GM23338 (cell line): ENCODE data around the gene DYRK4. TPM values are rescaled to one million over a fixed set of nuclear protein-coding genes. Genes with fewer than 3 reads are reported as not detected.

Source experiments
- ATAC-seq: fragments of 200-7000 bp; cut with Tn5 transposase; 3 replicates; pipeline ENCODE4 v1.9.1; 2020
- DNase-seq: peaks from one replicate; pipeline ENCODE4 v3.0.0-alpha.2; 2015; ENCODE audit warnings: low spot score
- H2AFZ ChIP-seq: fragments of 200-600 bp; sonication (generic); 2 replicates; pipeline ENCODE4 v1.8.0; 2016; ENCODE audit warnings: antibody characterized with exemption, mild to moderate bottlenecking, moderate library complexity
- H3F3A ChIP-seq: fragments of 200-600 bp; sonication (generic); replicated peaks from 2 replicates; pipeline ENCODE4 v1.8.0; 2017; ENCODE audit warnings: antibody characterized with exemption, mixed run types, low read depth
- H3K27ac ChIP-seq: fragments of 200-600 bp; sonication (generic); 2 replicates; pipeline ENCODE4 v1.6.1; 2016; ENCODE audit warnings: low read depth
- H3K27me3 ChIP-seq: fragments of 200-600 bp; sonication (generic); 2 replicates; pipeline ENCODE4 v1.8.0; 2016; ENCODE audit warnings: mild to moderate bottlenecking, mixed run types, moderate library complexity; ENCODE audit not compliant: insufficient read depth
- H3K36me3 ChIP-seq: fragments of 200-600 bp; sonication (generic); 2 replicates; pipeline ENCODE4 v1.8.0; 2016; ENCODE audit warnings: mild to moderate bottlenecking; ENCODE audit not compliant: insufficient read depth
- H3K4me1 ChIP-seq: fragments of 200-600 bp; sonication (generic); 2 replicates; pipeline ENCODE4 v1.8.0; 2016; ENCODE audit warnings: mild to moderate bottlenecking, moderate library complexity; ENCODE audit not compliant: insufficient read depth
- H3K4me2 ChIP-seq: fragments of 200-600 bp; sonication (generic); 2 replicates; pipeline ENCODE4 v1.7.1; 2017; ENCODE audit warnings: mixed run types
- H3K4me3 ChIP-seq: fragments of 200-600 bp; sonication (generic); 2 replicates; pipeline ENCODE4 v1.6.1; 2016; ENCODE audit warnings: mixed run types
- H3K79me2 ChIP-seq: fragments of 200-600 bp; sonication (generic); replicated peaks from 2 replicates; pipeline ENCODE4 v1.8.0; 2017; ENCODE audit warnings: mild to moderate bottlenecking; ENCODE audit not compliant: insufficient read depth
- H3K9me2 ChIP-seq: fragments of 200-600 bp; sonication (generic); 2 replicates; pipeline ENCODE4 v1.8.0; 2017; ENCODE audit not compliant: insufficient read depth
- H4K20me1 ChIP-seq: fragments of 200-600 bp; sonication (generic); replicated peaks from 2 replicates; pipeline ENCODE4 v1.8.0; 2017; ENCODE audit warnings: mild to moderate bottlenecking; ENCODE audit not compliant: insufficient read depth
- H3K27ac Mint-ChIP-seq: 2 replicates; pipeline ENCODE4 v1.8.0; 2020; ENCODE audit warnings: inconsistent platforms, mild to moderate bottlenecking, moderate library complexity, mixed read lengths
- H3K27me3 Mint-ChIP-seq: 3 replicates; pipeline ENCODE4 v1.8.0; 2022; ENCODE audit warnings: low read depth, mild to moderate bottlenecking, moderate library complexity, mixed read lengths, inconsistent platforms; ENCODE audit not compliant: insufficient read depth, poor library complexity
- H3K36me3 Mint-ChIP-seq: 3 replicates; pipeline ENCODE4 v1.8.0; 2021; ENCODE audit warnings: low read depth, mild to moderate bottlenecking, inconsistent platforms, moderate library complexity, mixed read lengths
- H3K4me1 Mint-ChIP-seq: 3 replicates; pipeline ENCODE4 v1.8.0; 2020; ENCODE audit warnings: mild to moderate bottlenecking, inconsistent platforms, mixed read lengths
- H3K4me3 Mint-ChIP-seq: 3 replicates; pipeline ENCODE4 v1.8.0; 2021; ENCODE audit warnings: moderate library complexity, mild to moderate bottlenecking, inconsistent platforms, mixed read lengths
- H3K9me3 Mint-ChIP-seq: 3 replicates; pipeline ENCODE4 v1.8.0; 2020; ENCODE audit warnings: moderate library complexity, mild to moderate bottlenecking, inconsistent platforms, mixed read lengths
- CREB1 ChIP-seq: fragments of 250-450 bp; sonication (Bioruptor Pico); IDR thresholded peaks from 2 replicates; pipeline ENCODE4 v1.5.0; 2020; ENCODE audit warnings: low read depth, mild to moderate bottlenecking, moderate library complexity
- EZH2phosphoT487 ChIP-seq: fragments of 200-600 bp; sonication (generic); IDR thresholded peaks from one replicate; pipeline ENCODE4 v1.8.1; 2018; ENCODE audit warnings: antibody characterized with exemption; ENCODE audit not compliant: unreplicated experiment
- JUNB ChIP-seq: IDR thresholded peaks from one replicate; pipeline ENCODE4 v1.6.1; 2016; ENCODE audit warnings: antibody characterized with exemption; ENCODE audit not compliant: unreplicated experiment
- ZNF114 ChIP-seq: fragments of 250-450 bp; sonication (Bioruptor Pico); IDR thresholded peaks from 2 replicates; pipeline ENCODE4 v1.5.0; 2020; ENCODE audit warnings: mild to moderate bottlenecking, moderate library complexity
- ZNF331 ChIP-seq: fragments of 250-450 bp; sonication (Bioruptor Pico); IDR thresholded peaks from 2 replicates; pipeline ENCODE4 v1.5.0; 2020; ENCODE audit warnings: low read depth, mild to moderate bottlenecking, moderate library complexity
- polyA plus RNA-seq: library from polyadenylated mRNA; unstranded; fragments of >200 nt; fragmentation: Nextera tagmentation; extraction: Ambion mirVana; gene quantifications from 2 replicates; pipeline ENCODE4 v1.2.1, GENCODE V29; 2016
- total RNA-seq: library from RNA; depleted of rRNA; stranded (reverse); fragments of >200 nt; shearing (Covaris generic); gene quantifications from 2 replicates; pipeline ENCODE4 v1.2.3, GENCODE V29; 2014
- TF ChIP-seq, protein P1 (sequence below): IDR thresholded peaks from 2 replicates; pipeline ENCODE4 v1.6.1; 2016; ENCODE audit warnings: antibody characterized with exemption
- TF ChIP-seq, protein P2 (sequence below): fragments of 250-450 bp; sonication (Bioruptor Pico); IDR thresholded peaks from 2 replicates; pipeline ENCODE4 v1.5.0; 2020; ENCODE audit warnings: mild to moderate bottlenecking, moderate library complexity
- TF ChIP-seq, protein P3 (sequence below), 2 experiments: fragments of 200-600 bp in 1 of 2; sonication (generic) in 1 of 2; conservative IDR thresholded peaks; 2 replicates each; pipeline versions ENCODE4 v1.5.1 to v1.6.1; 2016 to 2017; ENCODE audit warnings: antibody characterized with exemption in 2 of 2, low read depth in 2 of 2, mild to moderate bottlenecking in 2 of 2, moderate library complexity in 1 of 2

DYRK4 gene
- total and polyA plus RNA-seq, 2 experiments from 2014 or later, result 11.3 to 16.9 TPM

DNA sequence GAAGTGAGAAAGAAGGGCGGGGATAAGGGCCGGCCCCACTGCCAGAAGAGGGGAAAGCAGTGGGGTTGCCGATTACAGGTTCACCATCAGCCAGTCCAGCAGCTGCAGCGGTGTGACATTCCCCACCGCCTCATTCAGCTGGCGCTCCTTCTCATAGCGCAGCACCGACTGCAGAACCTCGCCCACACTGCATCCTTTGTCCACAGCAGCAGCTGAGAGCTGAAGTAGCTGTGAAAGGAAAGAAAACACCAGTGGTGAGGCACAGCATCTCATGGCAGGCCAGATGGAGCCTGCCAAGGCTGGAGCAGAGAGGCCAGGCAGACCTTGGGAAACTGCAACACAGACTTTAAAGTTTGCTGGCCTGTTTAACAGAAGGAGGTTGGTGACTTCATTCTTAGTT lies 53.7 kb downstream of the DYRK4 start:
- DNase-seq (no peak), ATAC-seq (no peak)
- no peaks in the 10 kb centered on the region for H3K4me1 Mint-ChIP-seq
- Histone ChIP-seq H3K27ac (no peak overlapping the region), H3K4me2 (no peak overlapping the region), H3K27me3 (no peaks in the 10 kb centered on the region), H3K36me3 (no peaks in the 10 kb centered on the region), H3K4me3 (no peak overlapping the region), H4K20me1 (no peaks in the 10 kb centered on the region), H3K79me2 (no peaks in the 10 kb centered on the region), H3F3A (no peaks in the 10 kb centered on the region), H3K9me2 (no peaks in the 10 kb centered on the region), H3K4me1 (no peaks in the 10 kb centered on the region), H2AFZ (no peak overlapping the region)
- H3K4me3 Mint-ChIP-seq, result no peak overlapping the region
- H3K27me3 Mint-ChIP-seq, result no peaks in the 10 kb centered on the region
- no peaks in the 10 kb centered on the region for H3K9me3 Mint-ChIP-seq
- H3K36me3 Mint-ChIP-seq, result 0 out of 3 replicates have a peak, but pooled peaks cover 4% of the 10 kb centered on the region
- H3K27ac Mint-ChIP-seq, result no peak overlapping the region
- no peak for TF ChIP-seq ZNF331
- TF ChIP-seq, protein P1, sequence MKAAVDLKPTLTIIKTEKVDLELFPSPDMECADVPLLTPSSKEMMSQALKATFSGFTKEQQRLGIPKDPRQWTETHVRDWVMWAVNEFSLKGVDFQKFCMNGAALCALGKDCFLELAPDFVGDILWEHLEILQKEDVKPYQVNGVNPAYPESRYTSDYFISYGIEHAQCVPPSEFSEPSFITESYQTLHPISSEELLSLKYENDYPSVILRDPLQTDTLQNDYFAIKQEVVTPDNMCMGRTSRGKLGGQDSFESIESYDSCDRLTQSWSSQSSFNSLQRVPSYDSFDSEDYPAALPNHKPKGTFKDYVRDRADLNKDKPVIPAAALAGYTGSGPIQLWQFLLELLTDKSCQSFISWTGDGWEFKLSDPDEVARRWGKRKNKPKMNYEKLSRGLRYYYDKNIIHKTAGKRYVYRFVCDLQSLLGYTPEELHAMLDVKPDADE, result no peak
- TF ChIP-seq CREB1 (CRISPR knock-in tag), result no peak
- TF ChIP-seq, protein P2, sequence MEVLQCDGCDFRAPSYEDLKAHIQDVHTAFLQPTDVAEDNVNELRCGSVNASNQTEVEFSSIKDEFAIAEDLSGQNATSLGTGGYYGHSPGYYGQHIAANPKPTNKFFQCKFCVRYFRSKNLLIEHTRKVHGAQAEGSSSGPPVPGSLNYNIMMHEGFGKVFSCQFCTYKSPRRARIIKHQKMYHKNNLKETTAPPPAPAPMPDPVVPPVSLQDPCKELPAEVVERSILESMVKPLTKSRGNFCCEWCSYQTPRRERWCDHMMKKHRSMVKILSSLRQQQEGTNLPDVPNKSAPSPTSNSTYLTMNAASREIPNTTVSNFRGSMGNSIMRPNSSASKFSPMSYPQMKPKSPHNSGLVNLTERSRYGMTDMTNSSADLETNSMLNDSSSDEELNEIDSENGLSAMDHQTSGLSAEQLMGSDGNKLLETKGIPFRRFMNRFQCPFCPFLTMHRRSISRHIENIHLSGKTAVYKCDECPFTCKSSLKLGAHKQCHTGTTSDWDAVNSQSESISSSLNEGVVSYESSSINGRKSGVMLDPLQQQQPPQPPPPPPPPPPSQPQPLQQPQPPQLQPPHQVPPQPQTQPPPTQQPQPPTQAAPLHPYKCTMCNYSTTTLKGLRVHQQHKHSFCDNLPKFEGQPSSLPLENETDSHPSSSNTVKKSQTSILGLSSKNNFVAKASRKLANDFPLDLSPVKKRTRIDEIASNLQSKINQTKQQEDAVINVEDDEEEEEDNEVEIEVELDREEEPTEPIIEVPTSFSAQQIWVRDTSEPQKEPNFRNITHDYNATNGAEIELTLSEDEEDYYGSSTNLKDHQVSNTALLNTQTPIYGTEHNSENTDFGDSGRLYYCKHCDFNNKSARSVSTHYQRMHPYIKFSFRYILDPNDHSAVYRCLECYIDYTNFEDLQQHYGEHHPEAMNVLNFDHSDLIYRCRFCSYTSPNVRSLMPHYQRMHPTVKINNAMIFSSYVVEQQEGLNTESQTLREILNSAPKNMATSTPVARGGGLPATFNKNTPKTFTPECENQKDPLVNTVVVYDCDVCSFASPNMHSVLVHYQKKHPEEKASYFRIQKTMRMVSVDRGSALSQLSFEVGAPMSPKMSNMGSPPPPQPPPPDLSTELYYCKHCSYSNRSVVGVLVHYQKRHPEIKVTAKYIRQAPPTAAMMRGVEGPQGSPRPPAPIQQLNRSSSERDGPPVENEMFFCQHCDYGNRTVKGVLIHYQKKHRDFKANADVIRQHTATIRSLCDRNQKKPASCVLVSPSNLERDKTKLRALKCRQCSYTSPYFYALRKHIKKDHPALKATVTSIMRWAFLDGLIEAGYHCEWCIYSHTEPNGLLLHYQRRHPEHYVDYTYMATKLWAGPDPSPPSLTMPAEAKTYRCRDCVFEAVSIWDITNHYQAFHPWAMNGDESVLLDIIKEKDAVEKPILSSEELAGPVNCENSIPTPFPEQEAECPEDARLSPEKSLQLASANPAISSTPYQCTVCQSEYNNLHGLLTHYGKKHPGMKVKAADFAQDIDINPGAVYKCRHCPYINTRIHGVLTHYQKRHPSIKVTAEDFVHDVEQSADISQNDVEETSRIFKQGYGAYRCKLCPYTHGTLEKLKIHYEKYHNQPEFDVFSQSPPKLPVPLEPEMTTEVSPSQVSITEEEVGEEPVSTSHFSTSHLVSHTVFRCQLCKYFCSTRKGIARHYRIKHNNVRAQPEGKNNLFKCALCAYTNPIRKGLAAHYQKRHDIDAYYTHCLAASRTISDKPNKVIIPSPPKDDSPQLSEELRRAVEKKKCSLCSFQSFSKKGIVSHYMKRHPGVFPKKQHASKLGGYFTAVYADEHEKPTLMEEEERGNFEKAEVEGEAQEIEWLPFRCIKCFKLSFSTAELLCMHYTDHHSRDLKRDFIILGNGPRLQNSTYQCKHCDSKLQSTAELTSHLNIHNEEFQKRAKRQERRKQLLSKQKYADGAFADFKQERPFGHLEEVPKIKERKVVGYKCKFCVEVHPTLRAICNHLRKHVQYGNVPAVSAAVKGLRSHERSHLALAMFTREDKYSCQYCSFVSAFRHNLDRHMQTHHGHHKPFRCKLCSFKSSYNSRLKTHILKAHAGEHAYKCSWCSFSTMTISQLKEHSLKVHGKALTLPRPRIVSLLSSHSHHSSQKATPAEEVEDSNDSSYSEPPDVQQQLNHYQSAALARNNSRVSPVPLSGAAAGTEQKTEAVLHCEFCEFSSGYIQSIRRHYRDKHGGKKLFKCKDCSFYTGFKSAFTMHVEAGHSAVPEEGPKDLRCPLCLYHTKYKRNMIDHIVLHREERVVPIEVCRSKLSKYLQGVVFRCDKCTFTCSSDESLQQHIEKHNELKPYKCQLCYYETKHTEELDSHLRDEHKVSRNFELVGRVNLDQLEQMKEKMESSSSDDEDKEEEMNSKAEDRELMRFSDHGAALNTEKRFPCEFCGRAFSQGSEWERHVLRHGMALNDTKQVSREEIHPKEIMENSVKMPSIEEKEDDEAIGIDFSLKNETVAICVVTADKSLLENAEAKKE (CRISPR knock-in tag), result no peak
- no peak for TF ChIP-seq JUNB
- TF ChIP-seq, protein P3, sequence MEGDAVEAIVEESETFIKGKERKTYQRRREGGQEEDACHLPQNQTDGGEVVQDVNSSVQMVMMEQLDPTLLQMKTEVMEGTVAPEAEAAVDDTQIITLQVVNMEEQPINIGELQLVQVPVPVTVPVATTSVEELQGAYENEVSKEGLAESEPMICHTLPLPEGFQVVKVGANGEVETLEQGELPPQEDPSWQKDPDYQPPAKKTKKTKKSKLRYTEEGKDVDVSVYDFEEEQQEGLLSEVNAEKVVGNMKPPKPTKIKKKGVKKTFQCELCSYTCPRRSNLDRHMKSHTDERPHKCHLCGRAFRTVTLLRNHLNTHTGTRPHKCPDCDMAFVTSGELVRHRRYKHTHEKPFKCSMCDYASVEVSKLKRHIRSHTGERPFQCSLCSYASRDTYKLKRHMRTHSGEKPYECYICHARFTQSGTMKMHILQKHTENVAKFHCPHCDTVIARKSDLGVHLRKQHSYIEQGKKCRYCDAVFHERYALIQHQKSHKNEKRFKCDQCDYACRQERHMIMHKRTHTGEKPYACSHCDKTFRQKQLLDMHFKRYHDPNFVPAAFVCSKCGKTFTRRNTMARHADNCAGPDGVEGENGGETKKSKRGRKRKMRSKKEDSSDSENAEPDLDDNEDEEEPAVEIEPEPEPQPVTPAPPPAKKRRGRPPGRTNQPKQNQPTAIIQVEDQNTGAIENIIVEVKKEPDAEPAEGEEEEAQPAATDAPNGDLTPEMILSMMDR (conservative IDR thresholded peaks at IDR 0.05; ENCODE audit: low read depth in 2 of 2), result no peak
- TF ChIP-seq EZH2phosphoT487, result no peak
- TF ChIP-seq ZNF114 (CRISPR knock-in tag), result no peak
